ENCODE results near the gene TSC1.

TSC1 gene

GRCh38 chr9:132886334-132886725, 58.1 kb downstream of the TSC1 start:
- H3F3A ChIP-seq (ENCODE audit: insufficient read depth): no peaks in the 10 kb centered on the region
- no peak overlapping the region for H3K27ac ChIP-seq (ENCODE audit: low read depth, low read length)
- no peaks in the 10 kb centered on the region for H3K9me3 ChIP-seq (ENCODE audit: insufficient read depth, low read length)
- H3K79me2 ChIP-seq (ENCODE audit: insufficient read depth, low read length): no peaks in the 10 kb centered on the region
- TF ChIP-seq EZH2phosphoT487 (conservative IDR thresholded peaks at IDR 0.05; ENCODE audit: low read length): no peak
- TF ChIP-seq CTCF (IDR thresholded peaks at IDR 0.05; ENCODE audit: insufficient read depth, low read length, poor library complexity, severe bottlenecking): no peak
- no peak overlapping the region for H3K4me3 ChIP-seq (ENCODE audit: insufficient read depth, low read length, poor library complexity, severe bottlenecking)
- H4K20me1 ChIP-seq (ENCODE audit: low read depth, low read length): no peaks in the 10 kb centered on the region
- no peaks in the 10 kb centered on the region for H3K36me3 ChIP-seq (ENCODE audit: low read length)
- H3K4me2 ChIP-seq (ENCODE audit: low read depth, low read length, poor library complexity, severe bottlenecking): no peak overlapping the region
- no peaks in the 10 kb centered on the region for H3K27me3 ChIP-seq (ENCODE audit: low read length)
- H2AFZ ChIP-seq (ENCODE audit: low read depth, low read length, severe bottlenecking): no peak overlapping the region
- H3K9me2 ChIP-seq (replicated peaks; ENCODE audit: insufficient read depth, low read length): no peaks in the 10 kb centered on the region
- H3K9ac ChIP-seq (ENCODE audit: low read length): no peak overlapping the region

GRCh38 chr9:132885720-132886333, 58.6 kb downstream of the TSC1 start:
- no peak overlapping the region for H3K4me2 ChIP-seq (ENCODE audit: low read depth, low read length, poor library complexity, severe bottlenecking)
- no peaks in the 10 kb centered on the region for H3K9me3 ChIP-seq (ENCODE audit: insufficient read depth, low read length)
- no peak overlapping the region for H2AFZ ChIP-seq (ENCODE audit: low read depth, low read length, severe bottlenecking)
- no peaks in the 10 kb centered on the region for H3K36me3 ChIP-seq (ENCODE audit: low read length)
- TF ChIP-seq CTCF (IDR thresholded peaks at IDR 0.05; ENCODE audit: insufficient read depth, low read length, poor library complexity, severe bottlenecking) (no peak), EZH2phosphoT487 (conservative IDR thresholded peaks at IDR 0.05; ENCODE audit: low read length) (no peak)
- no peaks in the 10 kb centered on the region for H4K20me1 ChIP-seq (ENCODE audit: low read depth, low read length)
- H3K9me2 ChIP-seq (replicated peaks; ENCODE audit: insufficient read depth, low read length): no peaks in the 10 kb centered on the region
- H3F3A ChIP-seq (ENCODE audit: insufficient read depth): no peaks in the 10 kb centered on the region
- no peaks in the 10 kb centered on the region for H3K79me2 ChIP-seq (ENCODE audit: insufficient read depth, low read length)
- no peak overlapping the region for H3K4me3 ChIP-seq (ENCODE audit: insufficient read depth, low read length, poor library complexity, severe bottlenecking)
- H3K27me3 ChIP-seq (ENCODE audit: low read length): no peaks in the 10 kb centered on the region
- no peak overlapping the region for H3K9ac ChIP-seq (ENCODE audit: low read length)
- H3K27ac ChIP-seq (ENCODE audit: low read depth, low read length): no peak overlapping the region

GRCh38 chr9:132883349-132884294, 60.8 kb downstream of the TSC1 start:
- H3K4me3 ChIP-seq (ENCODE audit: insufficient read depth, low read length, poor library complexity, severe bottlenecking): no peak overlapping the region
- H3K9me2 ChIP-seq (replicated peaks; ENCODE audit: insufficient read depth, low read length): no peaks in the 10 kb centered on the region
- no peak overlapping the region for H3K4me2 ChIP-seq (ENCODE audit: low read depth, low read length, poor library complexity, severe bottlenecking)
- H3K36me3 ChIP-seq (ENCODE audit: low read length): no peaks in the 10 kb centered on the region
- H2AFZ ChIP-seq (ENCODE audit: low read depth, low read length, severe bottlenecking): no peak overlapping the region
- no peaks in the 10 kb centered on the region for H4K20me1 ChIP-seq (ENCODE audit: low read depth, low read length)
- H3F3A ChIP-seq (ENCODE audit: insufficient read depth): peaks cover 3% of the 10 kb centered on the region; the same call in 1 of the 2 replicates
- no peak overlapping the region for H3K9ac ChIP-seq (ENCODE audit: low read length)
- H3K27me3 ChIP-seq (ENCODE audit: low read length): no peaks in the 10 kb centered on the region; the same call in 1 of the 2 replicates
- H3K79me2 ChIP-seq (ENCODE audit: insufficient read depth, low read length): no peaks in the 10 kb centered on the region
- TF ChIP-seq CTCF (IDR thresholded peaks at IDR 0.05; ENCODE audit: insufficient read depth, low read length, poor library complexity, severe bottlenecking): no peak
- no peak for TF ChIP-seq EZH2phosphoT487 (conservative IDR thresholded peaks at IDR 0.05; ENCODE audit: low read length)
- H3K27ac ChIP-seq (ENCODE audit: low read depth, low read length): no peak overlapping the region
- H3K9me3 ChIP-seq (ENCODE audit: insufficient read depth, low read length): no peaks in the 10 kb centered on the region
